Measurements from ENCODE around the gene OGFOD1. TPM values are rescaled to one million over a fixed set of nuclear protein-coding genes. Genes with fewer than 3 reads are reported as not detected.

The OGFOD1 gene
- total RNA-seq, 1 donor from 2014 or later, result 50.6 TPM

DNA sequence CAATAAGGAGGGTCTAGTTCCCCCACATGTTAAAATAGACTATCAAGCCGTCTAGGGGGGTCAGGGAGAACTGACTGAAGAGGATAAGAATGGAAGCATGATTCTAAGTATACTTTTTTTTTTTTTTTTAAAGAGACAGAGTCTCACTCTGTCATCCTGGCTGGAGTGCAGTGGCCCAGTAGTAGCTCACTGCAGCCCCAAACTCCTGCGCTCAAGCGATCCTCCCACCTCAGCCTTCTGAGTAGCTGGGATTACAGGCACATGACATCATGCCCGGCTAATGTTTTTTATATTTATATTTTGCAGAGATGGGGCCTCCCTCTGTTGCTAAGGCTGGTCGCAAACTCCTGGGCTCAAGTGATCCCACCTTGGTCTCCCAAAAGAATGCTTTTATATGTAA is 40.2 kb upstream of the OGFOD1 start:
- TF ChIP-seq, protein P1, sequence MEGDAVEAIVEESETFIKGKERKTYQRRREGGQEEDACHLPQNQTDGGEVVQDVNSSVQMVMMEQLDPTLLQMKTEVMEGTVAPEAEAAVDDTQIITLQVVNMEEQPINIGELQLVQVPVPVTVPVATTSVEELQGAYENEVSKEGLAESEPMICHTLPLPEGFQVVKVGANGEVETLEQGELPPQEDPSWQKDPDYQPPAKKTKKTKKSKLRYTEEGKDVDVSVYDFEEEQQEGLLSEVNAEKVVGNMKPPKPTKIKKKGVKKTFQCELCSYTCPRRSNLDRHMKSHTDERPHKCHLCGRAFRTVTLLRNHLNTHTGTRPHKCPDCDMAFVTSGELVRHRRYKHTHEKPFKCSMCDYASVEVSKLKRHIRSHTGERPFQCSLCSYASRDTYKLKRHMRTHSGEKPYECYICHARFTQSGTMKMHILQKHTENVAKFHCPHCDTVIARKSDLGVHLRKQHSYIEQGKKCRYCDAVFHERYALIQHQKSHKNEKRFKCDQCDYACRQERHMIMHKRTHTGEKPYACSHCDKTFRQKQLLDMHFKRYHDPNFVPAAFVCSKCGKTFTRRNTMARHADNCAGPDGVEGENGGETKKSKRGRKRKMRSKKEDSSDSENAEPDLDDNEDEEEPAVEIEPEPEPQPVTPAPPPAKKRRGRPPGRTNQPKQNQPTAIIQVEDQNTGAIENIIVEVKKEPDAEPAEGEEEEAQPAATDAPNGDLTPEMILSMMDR (IDR thresholded peaks at IDR 0.05), result no peak
- no peak for DNase-seq (ENCODE audit: extremely low spot score, unreplicated experiment)
- H3K36me3 Mint-ChIP-seq (ENCODE audit: unreplicated experiment), result peaks cover 41% of the 10 kb centered on the region
- no peaks in the 10 kb centered on the region for H3K9me3 Mint-ChIP-seq (ENCODE audit: unreplicated experiment)
- H3K4me1 Mint-ChIP-seq (ENCODE audit: unreplicated experiment), result peaks cover 15% of the 10 kb centered on the region
- H3K27me3 Mint-ChIP-seq (ENCODE audit: unreplicated experiment), result no peaks in the 10 kb centered on the region
- H3K4me3 Mint-ChIP-seq (ENCODE audit: unreplicated experiment), result no peak overlapping the region
- H3K27ac Mint-ChIP-seq (ENCODE audit: unreplicated experiment), result no peak overlapping the region

GRCh38 chr16:56411624-56412023 is 39.7 kb upstream of the OGFOD1 start:
- Mint-ChIP-seq H3K4me3 (ENCODE audit: unreplicated experiment) (no peak overlapping the region), H3K36me3 (ENCODE audit: unreplicated experiment) (peaks cover 41% of the 10 kb centered on the region), H3K4me1 (ENCODE audit: unreplicated experiment) (peaks cover 15% of the 10 kb centered on the region), H3K9me3 (ENCODE audit: unreplicated experiment) (no peaks in the 10 kb centered on the region), H3K27ac (ENCODE audit: unreplicated experiment) (no peak overlapping the region), H3K27me3 (ENCODE audit: unreplicated experiment) (no peaks in the 10 kb centered on the region)
- TF ChIP-seq, protein P1 (IDR thresholded peaks at IDR 0.05), result no peak
- no peak for DNase-seq (ENCODE audit: extremely low spot score, unreplicated experiment)

DNA sequence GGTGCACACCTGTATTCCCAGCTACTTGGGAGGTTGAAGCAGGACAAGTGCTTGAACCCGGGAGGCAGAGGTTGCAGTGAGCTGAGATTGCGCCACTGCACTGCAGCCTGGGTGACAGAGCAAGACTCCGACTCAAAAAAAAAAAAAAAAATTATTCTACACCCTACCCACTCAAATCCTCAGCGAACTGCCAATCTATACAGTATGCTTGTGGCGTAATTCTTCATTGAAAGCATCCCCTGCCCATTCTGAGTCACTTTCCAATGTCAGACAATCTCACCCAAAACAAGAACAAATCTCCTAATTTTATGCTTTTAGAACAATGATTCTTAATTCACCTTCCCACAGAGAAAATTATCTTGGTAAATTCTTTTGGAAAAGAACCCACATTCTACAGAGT is 38.0 kb upstream of the OGFOD1 start:
- peaks cover 17% of the 10 kb centered on the region for H3K4me1 Mint-ChIP-seq (ENCODE audit: unreplicated experiment)
- TF ChIP-seq, protein P1 (IDR thresholded peaks at IDR 0.05), result no peak
- no peak for DNase-seq (ENCODE audit: extremely low spot score, unreplicated experiment)
- peaks cover 39% of the 10 kb centered on the region for H3K36me3 Mint-ChIP-seq (ENCODE audit: unreplicated experiment)
- H3K4me3 Mint-ChIP-seq (ENCODE audit: unreplicated experiment), result no peak overlapping the region
- no peaks in the 10 kb centered on the region for H3K9me3 Mint-ChIP-seq (ENCODE audit: unreplicated experiment)
- no peaks in the 10 kb centered on the region for H3K27me3 Mint-ChIP-seq (ENCODE audit: unreplicated experiment)
- H3K27ac Mint-ChIP-seq (ENCODE audit: unreplicated experiment), result no peak overlapping the region

- Mint-ChIP-seq H3K4me1 (ENCODE audit: unreplicated experiment) (peaks cover 23% of the 10 kb centered on the region), H3K4me3 (ENCODE audit: unreplicated experiment) (no peak overlapping the region)
- no peak for DNase-seq (ENCODE audit: extremely low spot score, unreplicated experiment)
These were observed 37.0 kb upstream of the OGFOD1 start for GRCh38 chr16:56414366-56414765.

DNA sequence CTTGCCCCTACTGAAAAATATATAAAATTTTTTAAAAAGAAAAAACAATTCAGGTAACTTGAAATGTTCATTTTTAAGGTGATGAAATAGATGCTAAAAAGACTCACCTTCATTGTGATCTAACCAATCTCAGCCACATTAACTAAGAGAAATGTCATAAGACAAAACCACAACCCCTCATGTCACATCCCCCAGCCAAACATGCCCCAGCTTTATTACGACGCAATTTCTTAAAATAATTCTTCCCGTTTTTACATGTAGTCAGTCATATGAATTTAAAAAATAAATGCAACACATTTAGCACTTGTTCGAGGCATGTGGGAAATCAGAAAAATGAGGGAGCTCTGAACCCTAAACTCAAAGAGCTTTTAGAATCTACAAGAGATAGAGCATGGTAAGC is 35.5 kb upstream of the OGFOD1 start:
- peaks cover 36% of the 10 kb centered on the region for H3K4me1 Mint-ChIP-seq (ENCODE audit: unreplicated experiment)
- no peaks in the 10 kb centered on the region for H3K9me3 Mint-ChIP-seq (ENCODE audit: unreplicated experiment)
- no peak overlapping the region for H3K4me3 Mint-ChIP-seq (ENCODE audit: unreplicated experiment)
- TF ChIP-seq, protein P1 (IDR thresholded peaks at IDR 0.05), result no peak
- DNase-seq (ENCODE audit: extremely low spot score, unreplicated experiment), result no peak
- no peak overlapping the region for H3K27ac Mint-ChIP-seq (ENCODE audit: unreplicated experiment)
- H3K36me3 Mint-ChIP-seq (ENCODE audit: unreplicated experiment), result peaks cover 23% of the 10 kb centered on the region
- no peaks in the 10 kb centered on the region for H3K27me3 Mint-ChIP-seq (ENCODE audit: unreplicated experiment)

More at GRCh38 chr16:56414366-56414765, 37.0 kb upstream of the OGFOD1 start:
- Mint-ChIP-seq H3K9me3 (ENCODE audit: unreplicated experiment) (no peaks in the 10 kb centered on the region), H3K27ac (ENCODE audit: unreplicated experiment) (no peak overlapping the region), H3K27me3 (ENCODE audit: unreplicated experiment) (no peaks in the 10 kb centered on the region), H3K36me3 (ENCODE audit: unreplicated experiment) (peaks cover 29% of the 10 kb centered on the region)
- TF ChIP-seq, protein P1 (IDR thresholded peaks at IDR 0.05), result no peak
